ENCODE results near the gene LAMC2. TPM values are rescaled to one million over a fixed set of nuclear protein-coding genes. Genes with fewer than 3 reads are reported as not detected.

LAMC2 gene
- total RNA-seq, 1 donor from 2014 or later, result 13.9 TPM

- no peak overlapping the region for H3K4me3 Mint-ChIP-seq (ENCODE audit: unreplicated experiment)
- TF ChIP-seq EZH2 (IDR thresholded peaks at IDR 0.05; ENCODE audit: insufficient read depth, low read length) (no peak), CTCF (IDR thresholded peaks at IDR 0.05; ENCODE audit: insufficient read depth, low read depth, low read length) (no peak)
- peaks cover 12% of the 10 kb centered on the region for H3K27me3 Mint-ChIP-seq (ENCODE audit: low read depth, unreplicated experiment)
- no peak overlapping the region for H3K27ac Mint-ChIP-seq (ENCODE audit: unreplicated experiment)
- no peaks in the 10 kb centered on the region for H3K9me3 ChIP-seq (ENCODE audit: insufficient read depth, low read depth, low read length)
- no peaks in the 10 kb centered on the region for H3K27me3 ChIP-seq (ENCODE audit: insufficient read depth, low read length)
- H3K4me2 ChIP-seq (ENCODE audit: low read length), result no peak overlapping the region
- H3K4me1 ChIP-seq (ENCODE audit: insufficient read depth, low read length), result peaks cover 7% of the 10 kb centered on the region
- peaks cover 5% of the 10 kb centered on the region for H3K9me3 Mint-ChIP-seq (ENCODE audit: unreplicated experiment)
- no peaks in the 10 kb centered on the region for H3K36me3 ChIP-seq (ENCODE audit: insufficient read depth, low read length)
- H4K20me1 ChIP-seq (ENCODE audit: insufficient read depth, low read length), result no peaks in the 10 kb centered on the region
- H3K4me3 ChIP-seq (ENCODE audit: insufficient read depth, low read depth, low read length), result no peak overlapping the region
- no peak overlapping the region for H3K9ac ChIP-seq (ENCODE audit: low read length)
- no peak overlapping the region for H3K27ac ChIP-seq (ENCODE audit: low read depth, low read length)
- no peak for DNase-seq (ENCODE audit: low read depth)
- no peaks in the 10 kb centered on the region for H3K79me2 ChIP-seq (ENCODE audit: insufficient read depth, low read length)
- H3K36me3 Mint-ChIP-seq (ENCODE audit: low read depth, unreplicated experiment), result no peaks in the 10 kb centered on the region
- no peak for FAIRE-seq
- H2AFZ ChIP-seq (ENCODE audit: low read depth, low read length), result no peak overlapping the region
- H3K4me1 Mint-ChIP-seq (ENCODE audit: low read depth, unreplicated experiment), result peaks cover 4% of the 10 kb centered on the region
Observed at GRCh38 chr1:183212870-183213269, 26.8 kb downstream of the LAMC2 start.

GRCh38 chr1:183214021-183214970 is 28.2 kb downstream of the LAMC2 start:
- Histone ChIP-seq H3K4me1 (ENCODE audit: insufficient read depth, low read length) (peaks cover 5% of the 10 kb centered on the region), H3K9me3 (ENCODE audit: insufficient read depth, low read depth, low read length) (no peaks in the 10 kb centered on the region), H3K27ac (ENCODE audit: low read depth, low read length) (no peak overlapping the region), H3K4me3 (ENCODE audit: insufficient read depth, low read depth, low read length) (no peak overlapping the region), H2AFZ (ENCODE audit: low read depth, low read length) (no peak overlapping the region), H3K27me3 (ENCODE audit: insufficient read depth, low read length) (no peaks in the 10 kb centered on the region), H3K79me2 (ENCODE audit: insufficient read depth, low read length) (no peaks in the 10 kb centered on the region), H3K4me2 (ENCODE audit: low read length) (no peak overlapping the region), H4K20me1 (ENCODE audit: insufficient read depth, low read length) (no peaks in the 10 kb centered on the region), H3K9ac (ENCODE audit: low read length) (no peak overlapping the region), H3K36me3 (ENCODE audit: insufficient read depth, low read length) (no peaks in the 10 kb centered on the region)
- H3K4me1 Mint-ChIP-seq (ENCODE audit: low read depth, unreplicated experiment), result peaks cover 4% of the 10 kb centered on the region
- DNase-seq (ENCODE audit: low read depth) (no peak), FAIRE-seq (no peak)
- H3K27ac Mint-ChIP-seq (ENCODE audit: unreplicated experiment), result no peak overlapping the region
- peaks cover 12% of the 10 kb centered on the region for H3K27me3 Mint-ChIP-seq (ENCODE audit: low read depth, unreplicated experiment)
- peaks cover 4% of the 10 kb centered on the region for H3K9me3 Mint-ChIP-seq (ENCODE audit: unreplicated experiment)
- no peak for TF ChIP-seq CTCF (IDR thresholded peaks at IDR 0.05; ENCODE audit: insufficient read depth, low read depth, low read length)
- TF ChIP-seq EZH2 (IDR thresholded peaks at IDR 0.05; ENCODE audit: insufficient read depth, low read length), result no peak
- H3K4me3 Mint-ChIP-seq (ENCODE audit: unreplicated experiment), result no peak overlapping the region
- H3K36me3 Mint-ChIP-seq (ENCODE audit: low read depth, unreplicated experiment), result no peaks in the 10 kb centered on the region
